GM12878 (cell line): Measurements from ENCODE around the gene BTG4. TPM values are rescaled to one million over a fixed set of nuclear protein-coding genes. Genes with fewer than 3 reads are reported as not detected.

Experiments
- ATAC-seq: fragments of 200-7000 bp; cut with Tn5 transposase; 3 replicates; pipeline ENCODE4 v1.9.1; 2020; ENCODE audit warnings: mild to moderate bottlenecking, moderate library complexity
- BruUV-seq: library from RNA; stranded (reverse); fragments of 400-500 nt; replicated peaks from 2 replicates; lab custom pipeline; 2021; lab: Mats Ljungman, UMichigan
- CTCF ChIA-PET: fragments of 300-600 bp; sonication (Branson Sonifier 250); formaldehyde crosslinking; extraction: SDS; loops from one replicate; lab custom pipeline; 2021; ENCODE audit warnings: inconsistent platforms; lab: Yijun Ruan, JAX
- POLR2A ChIA-PET: fragments of 350-600 bp; formaldehyde crosslinking; extraction: SDS; loops from one replicate; lab custom pipeline; 2021; ENCODE audit warnings: inconsistent platforms; lab: Charles Lee
- RAD21 ChIA-PET: fragments of 300-600 bp; sonication (Branson Sonifier 250); formaldehyde crosslinking; loops from one replicate; lab custom pipeline; 2023; ENCODE audit warnings: antibody characterized with exemption; ENCODE audit not compliant: unreplicated experiment; lab: Charles Lee
- SMC1A ChIA-PET: fragments of 300-600 bp; sonication (Branson Sonifier 250); formaldehyde crosslinking; loops from one replicate; lab custom pipeline; 2023; ENCODE audit not compliant: unreplicated experiment, uncharacterized antibody; lab: Charles Lee
- DNase-seq: peaks from one replicate; pipeline ENCODE4 v3.0.0-alpha.2; 2011; ENCODE audit warnings: low read depth, low spot score
- FAIRE-seq: peaks from 3 replicates; lab custom pipeline; 2011; peaks lifted over from hg19 to GRCh38; lab: Jason Lieb, UNC
- H2AFZ ChIP-seq: 2 replicates; pipeline ENCODE4 v1.6.0; 2011; ENCODE audit warnings: low read depth, low read length, control low read depth; ENCODE audit not compliant: control insufficient read depth
- H3K27ac ChIP-seq: 2 replicates; pipeline ENCODE4 v1.5.1; 2011; ENCODE audit warnings: control low read depth; ENCODE audit not compliant: control insufficient read depth, insufficient read depth
- H3K27me3 ChIP-seq, 2 experiments: replicated peaks in 1 of 2; 2 replicates each; pipeline versions ENCODE4 v1.6.0 to v1.6.1; 2011; ENCODE audit warnings: low read length in 1 of 2; ENCODE audit not compliant: control insufficient read depth in 2 of 2, insufficient read depth in 2 of 2
- H3K36me3 ChIP-seq, 2 experiments: 2 replicates each; pipeline ENCODE4 v1.5.1; 2011; ENCODE audit warnings: low read length in 1 of 2; ENCODE audit not compliant: control insufficient read depth in 2 of 2, insufficient read depth in 2 of 2
- H3K4me1 ChIP-seq: 2 replicates; pipeline ENCODE4 v1.6.1; 2011; ENCODE audit warnings: mild to moderate bottlenecking, low read length, moderate library complexity, mixed read lengths; ENCODE audit not compliant: control insufficient read depth, insufficient read depth
- H3K4me2 ChIP-seq: 2 replicates; pipeline ENCODE4 v1.6.0; 2011; ENCODE audit warnings: control low read depth; ENCODE audit not compliant: control insufficient read depth, insufficient read depth
- H3K4me3 ChIP-seq: fragments of 200-600 bp; sonication (generic); 2 replicates; pipeline ENCODE4 v1.5.1; 2016
- H3K79me2 ChIP-seq: 2 replicates; pipeline ENCODE4 v1.6.0; 2011; ENCODE audit warnings: low read length; ENCODE audit not compliant: control insufficient read depth, insufficient read depth
- H3K9ac ChIP-seq: 2 replicates; pipeline ENCODE4 v1.8.0; 2011; ENCODE audit warnings: low read length, control low read depth, mixed read lengths; ENCODE audit not compliant: control insufficient read depth, insufficient read depth
- H3K9me3 ChIP-seq: replicated peaks from 3 replicates; pipeline ENCODE4 v1.5.1; 2011; ENCODE audit warnings: mild to moderate bottlenecking, low read length; ENCODE audit not compliant: control insufficient read depth, insufficient read depth
- H4K20me1 ChIP-seq: 2 replicates; pipeline ENCODE4 v1.6.0; 2011; ENCODE audit not compliant: control insufficient read depth, insufficient read depth
- BCL11A ChIP-seq: IDR thresholded peaks from 2 replicates; pipeline ENCODE4 v1.6.1; 2011; ENCODE audit warnings: low read depth, low read length
- HCFC1 ChIP-seq: fragments of 150-350 bp; IDR thresholded peaks from 2 replicates; pipeline ENCODE4 v1.6.1; 2014; ENCODE audit warnings: low read length
- MLLT1 ChIP-seq: fragments of 450-650 bp; IDR thresholded peaks from 2 replicates; pipeline ENCODE4 v1.6.1; 2016; ENCODE audit warnings: mild to moderate bottlenecking
- ZNF24 ChIP-seq: fragments of 450-650 bp; IDR thresholded peaks from 2 replicates; pipeline ENCODE4 v1.6.1; 2017; ENCODE audit warnings: antibody characterized with exemption, mild to moderate bottlenecking
- ZZZ3 ChIP-seq: IDR thresholded peaks from 2 replicates; pipeline ENCODE4 v1.6.1; 2011; ENCODE audit warnings: low read depth; ENCODE audit not compliant: control insufficient read depth, insufficient read length
- WGBS: methylation state at CpG from one replicate; pipeline ENCODE4 v1.1.6; 2016; ENCODE audit warnings: low lambda C conversion rate; ENCODE audit not compliant: insufficient replicate concordance, insufficient coverage; ENCODE audit errors: missing lambda C conversion rate; 5-methylcytosine and 5-hydroxymethylcytosine counted together
- in situ Hi-C: fragments of 300-500 bp; cut with MboI; formaldehyde crosslinking; loops from 9 replicates; pipeline ENCODE4 v1.14.3; 2018; ENCODE audit warnings: mixed read lengths
- intact Hi-C: fragments of 100-400 bp; cut with micrococcal nuclease; formaldehyde crosslinking; loops from one replicate; pipeline ENCODE4 v1.14.2; 2022; ENCODE audit not compliant: unreplicated experiment
- polyA plus RNA-seq, 11 experiments: library from polyadenylated mRNA; depleted of rRNA in 4 of 11; unstranded in 6 of 11; stranded (reverse) in 5 of 11; fragments of >200 nt; fragmentation: Nextera tagmentation in 4 of 11; fragmentation: Illumina TruSeq in 1 of 11; extraction: Ambion mirVana in 4 of 11; extraction: Trizol in 1 of 11; gene quantifications; 1 replicate in 1 of 11; 2 replicates in 10 of 11; pipeline versions ENCODE4 v1.2.1 to v1.2.3, GENCODE V29; 2011 to 2016; ENCODE audit warnings: inconsistent platforms in 2 of 11, missing spikeins in 2 of 11, low read depth in 1 of 11
- total RNA-seq, 4 experiments: library from RNA; depleted of rRNA in 3 of 4; stranded (reverse); fragments of >200 nt in 3 of 4; fragmentation: Illumina TruSeq in 1 of 4; extraction: Trizol in 1 of 4; gene quantifications; 2 replicates each; pipeline versions ENCODE4 v1.2.1 to v1.2.3, GENCODE V29; 2013 to 2021

The BTG4 gene
- total and polyA plus RNA-seq, 10 of the 15 experiments (the other 5 are each of a cell fraction or from before 2014, with no cell fraction given): 0.14 TPM; not detected in 9

GRCh38 chr11:111500481-111500880 is 11.7 kb downstream of the BTG4 start:
- Histone ChIP-seq H3K79me2 (no peaks in the 10 kb centered on the region), H3K9me3 (no peaks in the 10 kb centered on the region), H2AFZ (no peak overlapping the region), H3K27ac (no peak overlapping the region), H3K4me3 (no peak overlapping the region), H4K20me1 (no peaks in the 10 kb centered on the region), H3K9ac (no peak overlapping the region)
- POLR2A ChIA-PET: interaction anchor here (0.9 kb wide), 1 partner anchor 24 kb away, joined by 3 read pairs; no protein-coding TSS in a partner anchor
- FAIRE-seq: no peak
- ATAC-seq: no peak
- intact Hi-C loops (no loop called here), in situ Hi-C loops (no loop called here)
- no peak for DNase-seq
- 0% methylated on average over 1 of the region's 1 CpG for WGBS
- no TSS peak for BruUV-seq
- TF ChIP-seq MLLT1 (no peak), BCL11A (no peak), ZNF24 (no peak), HCFC1 (no peak)
- TF ChIP-seq, all 136 proteins: peak for 0
- ChIA-PET CTCF (interaction anchor here (0.6 kb wide), 1 partner anchor 412 kb away, joined by 3 read pairs; no protein-coding TSS in a partner anchor), SMC1A (interaction anchor here (0.6 to 0.7 kb wide), 2 partner anchors 14 to 1253 kb away, joined by 3 to 4 read pairs; no protein-coding TSS in a partner anchor), RAD21 (no interaction called here)
- Histone ChIP-seq H3K27me3 (no peaks in the 10 kb centered on the region; a peak in 1 of 4 replicates), H3K4me2 (no peak overlapping the region), H3K36me3 (no peaks in the 10 kb centered on the region), H3K4me1 (no peaks in the 10 kb centered on the region)

- 87% methylated on average over 5 of the region's 5 CpGs for WGBS
- Histone ChIP-seq H3K4me3 (no peak overlapping the region), H3K4me2 (no peak overlapping the region), H3K9me3 (no peaks in the 10 kb centered on the region), H3K36me3 (no peaks in the 10 kb centered on the region), H3K4me1 (no peaks in the 10 kb centered on the region), H2AFZ (no peak overlapping the region), H3K27me3 (peaks cover 0 to 2% of the 10 kb centered on the region in 2 experiments; a peak in 2 of 4 replicates), H3K79me2 (no peaks in the 10 kb centered on the region), H4K20me1 (no peaks in the 10 kb centered on the region), H3K27ac (no peak overlapping the region), H3K9ac (no peak overlapping the region)
- ChIA-PET SMC1A (no interaction called here), CTCF (no interaction called here), POLR2A (no interaction called here), RAD21 (no interaction called here)
- ATAC-seq: no peak
- no peak for DNase-seq
- TF ChIP-seq ZZZ3: no peak
- intact Hi-C loops (no loop called here), in situ Hi-C loops (no loop called here)
- no peak for FAIRE-seq
- BruUV-seq: no TSS peak
Observed at GRCh38 chr11:111499483-111499882, 12.7 kb downstream of the BTG4 start.
